HG02588 (cell line): ENCODE data around the gene RTN4.

Experiments
- ATAC-seq: cut with Tn5 transposase; IDR thresholded peaks from one replicate; pipeline ENCODE4 v1.9.1; 2021; ENCODE audit warnings: mild to moderate bottlenecking, moderate library complexity; ENCODE audit not compliant: unreplicated experiment

RTN4 gene

DNA sequence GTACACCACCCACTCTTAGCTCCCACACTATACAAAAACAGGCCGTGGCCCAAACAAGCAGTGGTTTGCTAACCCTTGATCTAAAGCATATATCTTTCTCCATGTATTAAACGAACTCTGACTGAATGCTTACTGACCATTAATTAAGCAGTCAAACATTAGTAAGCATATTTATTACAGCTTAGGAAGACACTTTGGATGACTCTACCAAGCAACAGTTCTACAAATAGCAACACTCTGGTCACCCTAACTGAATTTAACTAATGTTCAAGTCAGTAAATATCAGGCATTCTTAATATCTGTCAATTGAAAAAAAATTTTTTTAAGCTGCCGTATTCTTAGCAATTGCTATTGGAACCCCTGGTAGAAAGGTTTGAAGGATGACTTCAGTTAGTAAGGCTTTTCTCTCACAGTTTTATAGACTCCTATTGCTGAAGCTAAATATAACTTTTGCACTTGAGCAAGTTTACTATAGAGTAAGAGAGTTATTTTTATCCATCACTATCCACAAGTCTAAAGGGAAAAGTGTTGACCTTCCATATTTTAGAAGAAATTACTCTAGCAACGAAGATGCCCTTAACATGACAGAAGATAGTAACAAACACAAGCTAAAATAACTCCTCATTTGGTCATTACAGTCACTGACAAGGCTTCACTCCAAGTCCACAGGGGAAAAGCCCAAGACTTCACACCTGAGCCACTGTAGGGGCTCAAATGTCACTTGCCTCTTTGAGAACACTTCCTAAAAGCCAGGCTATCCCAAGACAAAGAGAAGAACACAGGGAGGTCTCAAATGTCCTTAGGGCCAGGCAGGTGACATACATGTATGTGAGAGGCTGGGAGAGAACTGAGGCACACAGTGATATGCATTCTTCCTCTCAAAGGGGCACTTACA is 74.4 kb downstream of the RTN4 start:
- ATAC-seq = no peak

DNA sequence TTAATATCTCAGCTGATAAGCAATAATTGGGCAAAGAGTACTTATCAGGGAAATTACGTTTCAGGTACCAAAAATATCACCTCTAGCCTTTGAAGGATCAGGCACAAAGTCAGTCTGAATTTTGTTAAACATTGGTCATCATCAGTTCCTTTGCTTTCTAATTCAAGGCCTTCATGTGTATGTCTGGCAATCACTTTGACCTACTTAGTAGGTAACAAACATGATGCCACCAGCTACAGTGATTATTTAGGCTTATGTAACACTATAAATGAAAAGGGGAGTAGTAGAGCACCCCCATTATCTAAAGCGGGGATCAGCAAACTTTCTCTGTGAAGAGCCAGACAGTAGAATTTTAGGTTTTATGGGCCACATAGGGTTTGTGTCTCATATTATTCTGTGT is 75.1 kb downstream of the RTN4 start:
- ATAC-seq = no peak

DNA sequence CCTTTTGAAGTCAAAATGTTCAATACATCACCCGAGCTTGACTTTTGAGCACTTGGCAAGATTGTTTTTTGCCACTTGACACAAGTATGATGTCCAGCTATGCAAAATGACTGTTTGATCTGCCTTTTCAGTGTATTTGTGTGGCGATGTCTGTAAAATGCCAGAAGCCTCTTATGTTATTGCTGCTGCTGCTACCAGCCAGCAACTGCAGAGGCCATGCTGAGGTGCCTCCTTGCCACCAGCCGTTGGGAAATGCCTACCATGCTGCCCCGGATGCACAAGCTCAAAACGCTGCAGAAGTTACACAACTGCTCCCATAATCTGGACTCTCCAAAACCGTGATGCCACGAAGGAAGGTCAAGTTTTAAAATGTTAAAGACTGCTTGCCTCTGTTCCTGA is 80.3 kb downstream of the RTN4 start:
- ATAC-seq = no peak

DNA sequence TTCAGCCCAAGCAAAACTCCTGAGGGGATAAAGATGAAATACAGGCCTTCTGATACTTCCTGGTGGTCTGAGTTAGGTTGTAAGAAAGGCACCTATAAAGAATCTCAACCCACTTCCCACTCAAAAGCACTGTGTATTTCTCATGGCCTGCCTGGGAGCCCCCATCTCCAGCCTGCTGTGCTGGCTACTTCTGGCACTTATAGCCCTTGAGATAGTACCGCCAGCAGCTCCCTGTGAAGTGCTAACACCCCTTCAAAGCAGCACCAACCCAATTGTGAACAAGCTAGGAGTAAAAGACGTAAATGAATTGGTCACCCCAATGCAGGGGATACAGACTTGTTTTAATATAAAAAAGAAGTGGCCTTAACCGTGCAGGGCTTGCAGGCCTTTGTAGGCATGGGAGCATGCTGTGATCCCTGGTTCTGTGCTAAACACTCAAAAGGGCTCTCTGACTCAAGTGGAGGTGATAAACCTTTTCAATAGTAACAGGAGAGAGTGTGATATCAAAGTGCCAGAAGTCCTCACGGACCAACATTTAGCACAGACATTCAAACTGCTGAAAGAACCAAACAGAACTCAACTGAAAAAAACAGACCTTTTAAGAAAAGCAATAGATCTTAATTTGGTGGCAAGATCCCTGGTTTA is 80.8 kb downstream of the RTN4 start:
- ATAC-seq = no peak

DNA sequence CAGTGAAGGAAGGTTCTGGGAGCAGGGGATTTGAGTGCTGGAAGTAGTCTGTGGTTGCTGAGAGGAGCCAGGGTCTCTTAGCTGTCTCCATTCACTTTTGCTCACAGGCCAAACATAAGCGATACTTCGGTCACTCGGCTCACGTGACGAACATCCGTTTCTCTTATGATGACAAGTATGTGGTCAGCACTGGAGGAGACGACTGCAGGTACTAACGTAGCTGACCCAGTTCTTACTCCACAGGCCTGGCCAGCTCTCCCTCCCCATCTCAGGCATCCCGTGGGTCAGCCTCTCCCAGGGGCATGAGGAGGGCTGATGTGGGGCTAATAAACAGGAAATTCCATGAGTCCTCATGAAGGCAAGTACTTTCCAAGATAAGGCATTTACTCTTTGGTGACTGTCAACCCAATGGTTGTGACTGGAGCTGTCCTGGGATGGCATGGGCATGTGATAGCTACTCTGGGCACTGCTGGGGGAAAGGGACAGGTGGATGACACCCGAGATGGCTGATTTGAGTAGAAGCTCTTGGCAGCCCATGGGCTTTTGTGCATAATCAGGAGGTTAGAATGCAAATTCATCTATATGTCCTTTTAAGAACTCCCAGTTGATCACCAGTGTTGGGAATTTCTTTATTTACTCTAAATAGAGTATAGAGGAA is 81.6 kb downstream of the RTN4 start:
- no peak for ATAC-seq

DNA sequence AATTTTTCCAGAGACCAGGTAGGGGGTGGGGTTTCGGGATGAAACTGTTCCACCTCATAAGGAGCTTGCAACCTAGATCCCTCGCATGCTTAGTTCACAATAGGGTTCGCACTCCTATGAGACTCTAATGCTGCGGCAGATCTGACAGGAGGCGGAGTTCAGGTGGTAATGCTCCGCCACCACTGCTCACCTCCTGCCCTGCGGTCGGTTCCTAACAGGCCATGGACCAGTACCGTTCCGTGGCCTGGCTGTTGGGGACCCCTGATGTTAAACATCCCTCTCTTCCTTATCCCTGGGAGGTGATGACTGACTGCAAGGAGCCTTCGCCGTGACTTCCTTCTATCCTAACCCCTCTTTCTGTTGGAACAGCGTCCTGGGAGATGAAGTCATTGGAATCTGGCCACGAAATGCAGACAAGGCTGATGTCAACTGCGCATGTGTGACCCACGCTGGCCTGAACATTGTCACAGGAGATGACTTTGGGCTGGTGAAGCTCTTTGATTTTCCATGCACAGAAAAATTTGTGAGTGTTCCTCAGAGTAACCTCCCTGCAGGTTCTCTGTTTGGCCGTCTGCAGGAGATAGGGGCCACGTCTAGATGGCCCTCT is 82.4 kb downstream of the RTN4 start:
- ATAC-seq = no peak

DNA sequence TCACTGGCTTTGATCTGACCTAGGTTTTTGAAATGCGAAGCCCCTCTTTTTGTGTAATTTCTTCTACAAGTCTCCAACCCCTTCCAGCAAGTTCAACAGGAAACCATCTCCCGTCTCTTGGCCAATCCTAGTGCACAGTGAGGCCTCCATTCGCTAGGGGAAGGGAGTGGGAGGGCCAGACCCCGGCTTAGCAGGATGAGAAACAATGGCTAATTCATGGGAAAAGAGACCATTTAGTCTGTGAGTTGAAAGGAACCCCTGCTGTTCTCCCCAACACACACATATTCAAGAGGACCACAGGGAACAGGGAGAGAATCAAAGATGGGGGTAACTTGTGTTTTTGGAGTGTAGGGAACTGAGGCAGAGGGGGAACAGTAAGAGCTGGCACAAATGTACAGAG is 83.0 kb downstream of the RTN4 start:
- no peak for ATAC-seq

DNA sequence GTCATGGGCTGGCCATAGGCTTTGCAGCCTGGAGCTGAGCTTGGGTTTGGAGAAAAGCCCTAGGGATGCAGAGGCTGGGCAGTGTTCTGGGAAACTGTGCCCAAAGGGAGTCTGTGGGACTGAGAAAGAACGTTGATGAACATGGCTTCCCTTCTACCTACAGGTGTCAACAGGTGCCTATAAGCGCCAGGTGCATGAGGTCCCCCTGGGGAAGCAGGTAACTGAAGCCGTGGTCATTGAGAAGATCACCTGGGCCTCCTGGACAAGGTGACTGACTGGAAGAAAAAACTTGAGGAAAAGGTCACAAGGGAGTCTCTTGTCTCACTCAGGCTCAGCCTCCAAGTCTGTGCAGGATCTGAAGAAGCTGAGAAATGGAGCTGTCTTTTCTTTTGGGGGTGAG is 83.4 kb downstream of the RTN4 start:
- no peak for ATAC-seq

DNA sequence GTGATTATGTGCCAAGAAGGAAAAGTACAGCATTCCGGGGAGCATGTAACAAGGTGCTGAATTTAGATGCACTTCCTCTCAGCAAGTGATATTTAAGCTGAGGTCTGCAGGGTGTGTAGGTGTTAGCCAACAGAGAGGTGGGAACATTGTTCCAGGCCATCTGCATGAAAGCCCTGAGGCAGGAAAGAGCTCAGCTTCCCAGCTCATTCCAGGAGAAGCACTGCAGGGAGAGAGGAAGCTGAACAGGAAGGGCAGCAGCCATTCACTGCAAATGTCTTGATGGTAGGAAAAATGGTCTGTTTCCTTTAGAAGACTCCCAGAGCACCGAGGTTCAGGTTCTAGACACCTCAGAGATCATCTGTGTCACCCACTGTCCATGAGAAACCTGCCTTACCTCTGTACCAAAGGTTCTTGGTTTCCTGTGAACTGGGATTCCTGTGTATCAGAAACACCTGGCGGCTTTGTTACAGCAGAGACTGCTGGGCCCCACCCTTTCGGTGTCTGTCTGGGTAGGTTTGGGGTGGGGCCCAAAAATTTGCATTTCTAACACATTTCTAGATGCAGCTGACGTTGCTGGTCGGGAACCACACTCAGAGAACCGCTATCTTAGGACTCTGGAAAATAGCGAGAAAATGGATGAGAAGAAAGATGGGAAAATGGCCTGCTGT is 84.0 kb downstream of the RTN4 start:
- ATAC-seq = no peak

DNA sequence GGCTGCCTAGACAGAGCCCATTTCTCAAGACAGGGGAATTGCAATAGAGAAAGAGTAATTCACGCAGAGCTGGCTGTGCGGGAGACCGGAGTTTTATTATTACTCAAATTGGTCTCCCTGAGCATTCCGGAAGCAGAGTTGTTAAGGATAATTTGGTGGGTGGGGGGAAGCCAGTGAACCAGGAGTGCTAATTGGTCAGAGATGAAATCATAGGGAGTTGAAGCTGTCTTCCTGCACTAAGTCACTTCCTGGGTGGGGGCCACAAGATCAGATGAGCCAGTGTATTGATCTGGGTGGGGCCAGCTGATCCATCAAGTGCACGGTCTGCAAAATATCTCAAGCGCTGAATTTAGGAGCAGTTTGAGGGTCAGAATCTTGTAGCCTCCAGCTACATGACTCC is 84.8 kb downstream of the RTN4 start:
- ATAC-seq = no peak

DNA sequence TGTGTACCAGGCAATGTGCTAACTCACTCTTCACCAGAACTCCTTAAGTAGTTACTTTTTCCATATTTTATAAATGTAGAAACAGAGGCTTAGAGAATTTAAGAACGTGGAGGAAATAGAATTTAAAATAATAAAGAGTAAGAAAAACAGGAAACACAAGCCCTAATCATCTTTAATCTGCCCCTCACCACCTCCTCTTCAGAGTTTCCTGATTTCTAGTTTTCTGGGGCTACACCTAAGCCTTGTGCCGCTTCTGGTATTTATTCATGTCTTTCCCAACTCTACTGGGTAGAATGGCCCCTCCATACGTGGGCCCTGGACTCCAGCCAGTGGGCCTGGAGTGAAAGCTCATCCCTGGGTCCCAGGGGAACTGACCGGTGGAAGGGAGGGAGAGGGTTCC is 85.4 kb downstream of the RTN4 start:
- ATAC-seq = no peak

DNA sequence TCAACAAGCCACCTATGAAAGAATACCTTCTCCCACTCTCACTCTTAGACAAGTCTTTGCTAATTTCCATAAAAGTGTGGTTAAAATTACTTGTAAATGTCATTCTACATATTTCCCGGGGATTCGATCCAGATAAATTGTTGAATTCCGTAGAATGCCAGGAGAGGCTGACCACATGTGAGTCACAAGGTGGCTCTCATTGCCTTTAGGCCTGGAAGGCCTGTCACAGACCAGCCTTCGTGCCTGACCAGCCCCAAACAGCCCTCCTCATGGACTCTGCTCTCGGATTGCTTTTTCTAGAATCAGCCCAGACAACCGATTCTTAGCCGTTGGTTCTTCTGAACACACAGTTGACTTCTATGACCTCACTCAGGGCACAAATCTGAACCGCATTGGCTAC is 86.0 kb downstream of the RTN4 start:
- no peak for ATAC-seq

DNA sequence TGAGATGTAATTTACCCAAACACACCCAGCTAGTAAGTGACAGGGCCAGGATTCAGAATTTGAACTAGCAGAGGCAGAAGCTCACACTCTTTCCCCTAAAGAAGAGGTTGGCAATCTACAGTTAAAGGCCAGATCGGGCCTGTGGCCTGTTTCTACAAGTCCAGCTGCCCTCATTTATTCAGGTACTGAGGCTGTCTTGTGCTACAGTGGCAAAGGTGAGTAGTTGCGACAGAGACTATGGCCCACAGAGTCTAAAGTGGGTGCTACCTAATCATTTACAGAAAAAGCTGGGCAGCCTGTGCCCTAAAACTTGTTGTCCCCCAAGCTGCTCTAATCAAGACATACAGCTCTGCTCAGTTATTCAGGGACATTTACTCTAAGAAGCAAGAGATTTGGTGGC is 86.8 kb downstream of the RTN4 start:
- ATAC-seq = no peak

DNA sequence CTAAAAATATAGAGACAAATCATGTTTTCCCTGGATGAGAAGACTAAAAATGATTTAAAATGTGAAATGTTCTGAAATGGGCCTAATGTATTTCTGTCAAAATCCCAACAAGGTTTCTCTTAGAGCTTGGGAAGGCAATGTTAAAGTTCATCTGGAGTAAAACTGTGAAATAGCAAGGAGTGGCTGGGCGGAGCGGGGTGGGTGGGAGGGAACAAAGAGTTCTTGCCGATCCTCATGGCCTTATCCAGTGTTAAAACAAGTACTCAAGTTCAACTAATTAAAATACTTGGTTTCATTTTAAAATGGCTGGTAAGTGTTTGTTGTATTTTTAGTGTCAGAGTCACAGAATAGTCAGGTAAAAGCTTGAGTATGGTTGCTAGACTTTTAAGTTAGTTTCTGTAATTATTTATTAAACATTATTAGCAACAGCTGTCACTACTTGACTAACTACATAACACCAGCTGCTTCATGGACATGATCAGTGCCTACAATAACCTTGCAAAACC is 87.3 kb downstream of the RTN4 start:
- ATAC-seq = no peak

DNA sequence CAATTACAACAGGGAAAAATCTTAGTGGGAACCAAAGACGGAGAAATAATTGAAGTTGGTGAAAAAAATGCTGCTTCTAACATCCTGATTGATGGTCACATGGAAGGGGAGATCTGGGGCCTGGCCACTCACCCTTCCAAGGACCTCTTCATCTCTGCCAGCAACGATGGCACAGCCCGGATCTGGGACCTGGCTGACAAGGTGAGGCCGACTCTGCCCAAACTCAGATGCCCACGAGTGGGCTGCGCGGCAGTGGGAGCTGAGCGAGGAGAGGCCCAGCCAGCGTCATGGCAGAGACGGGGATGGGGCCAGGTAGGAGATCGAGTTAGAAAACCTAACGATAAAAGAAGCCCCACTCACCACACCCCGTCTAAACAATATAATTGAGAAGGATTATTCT is 87.7 kb downstream of the RTN4 start:
- no peak for ATAC-seq

DNA sequence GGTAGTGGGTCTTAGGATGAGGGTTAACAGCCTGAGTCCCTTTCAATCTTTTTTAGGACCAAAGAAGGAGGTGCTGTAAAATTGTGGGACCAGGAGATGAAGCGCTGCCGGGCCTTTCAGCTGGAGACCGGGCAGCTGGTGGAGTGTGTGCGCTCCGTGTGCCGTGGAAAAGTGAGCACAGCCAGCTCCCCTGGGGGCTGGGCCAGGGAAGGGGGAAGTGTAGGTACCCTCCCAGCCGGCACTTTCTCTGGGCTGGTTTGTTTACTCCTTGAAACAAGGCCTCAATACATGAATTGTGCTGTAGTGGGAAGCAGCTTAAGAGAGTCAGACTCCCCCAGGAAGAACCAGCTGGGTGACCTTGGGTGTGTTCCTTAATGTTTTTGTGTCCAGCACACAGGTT is 90.1 kb downstream of the RTN4 start:
- no peak for ATAC-seq

DNA sequence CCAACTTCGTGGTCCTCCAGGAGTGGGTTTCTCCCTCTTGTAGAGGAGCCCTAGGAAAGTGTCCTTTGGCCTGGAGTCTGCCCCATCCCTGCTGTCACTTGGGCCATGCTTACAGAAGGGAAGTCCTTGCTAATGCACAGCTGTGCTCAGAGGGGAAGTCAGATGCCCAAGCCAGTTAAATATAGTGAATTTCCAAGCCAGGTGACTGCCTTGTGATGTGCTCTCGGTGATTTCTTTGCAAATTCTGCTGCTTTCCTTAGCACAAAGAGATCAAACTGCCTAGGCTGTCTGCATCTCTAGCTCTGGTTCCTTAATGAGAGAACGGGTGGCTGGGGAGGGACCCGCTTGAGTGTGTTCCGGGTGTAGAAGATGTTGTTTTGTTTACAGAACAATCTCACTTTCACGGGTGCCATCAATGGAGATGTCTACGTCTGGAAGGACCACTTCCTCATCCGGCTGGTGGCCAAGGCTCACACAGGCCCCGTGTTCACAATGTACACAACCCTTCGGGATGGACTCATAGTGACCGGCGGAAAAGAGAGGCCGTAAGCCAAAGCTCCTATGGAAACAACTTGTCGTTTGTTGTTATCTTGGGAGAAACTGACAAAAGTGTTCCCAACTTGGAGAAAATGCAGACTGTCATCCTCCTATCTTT is 91.4 kb downstream of the RTN4 start:
- no peak for ATAC-seq

DNA sequence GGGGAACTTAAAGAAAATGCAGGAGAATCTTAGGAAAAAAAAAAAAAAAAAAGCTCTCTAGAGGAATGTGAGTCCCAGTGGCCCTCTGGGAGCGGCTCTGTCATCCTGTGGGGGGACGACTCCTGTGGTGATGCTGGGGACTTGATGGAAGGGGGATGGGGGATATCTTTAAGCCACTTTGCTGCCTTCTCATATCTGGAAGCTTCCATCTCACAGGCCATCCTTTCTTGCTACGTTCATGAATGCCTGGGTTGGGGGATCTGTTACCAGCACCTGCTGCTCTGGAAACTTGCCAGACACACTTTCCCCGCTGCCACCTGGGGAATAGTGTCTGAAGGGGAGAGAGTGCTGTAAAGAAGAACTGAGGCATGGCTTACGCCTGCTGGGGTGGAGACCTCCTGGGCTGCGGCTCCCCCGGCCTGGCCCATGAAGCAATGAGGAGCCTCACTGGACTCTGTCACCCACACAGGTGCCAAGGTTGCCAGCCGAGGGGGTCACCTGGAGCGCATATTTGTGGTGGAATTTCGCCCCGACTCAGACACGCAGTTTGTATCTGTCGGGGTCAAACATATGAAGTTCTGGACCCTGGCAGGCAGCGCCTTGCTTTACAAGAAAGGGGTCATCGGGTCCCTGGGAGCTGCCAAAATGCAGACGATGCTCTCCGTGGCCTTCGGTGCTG is 92.8 kb downstream of the RTN4 start:
- no peak for ATAC-seq

DNA sequence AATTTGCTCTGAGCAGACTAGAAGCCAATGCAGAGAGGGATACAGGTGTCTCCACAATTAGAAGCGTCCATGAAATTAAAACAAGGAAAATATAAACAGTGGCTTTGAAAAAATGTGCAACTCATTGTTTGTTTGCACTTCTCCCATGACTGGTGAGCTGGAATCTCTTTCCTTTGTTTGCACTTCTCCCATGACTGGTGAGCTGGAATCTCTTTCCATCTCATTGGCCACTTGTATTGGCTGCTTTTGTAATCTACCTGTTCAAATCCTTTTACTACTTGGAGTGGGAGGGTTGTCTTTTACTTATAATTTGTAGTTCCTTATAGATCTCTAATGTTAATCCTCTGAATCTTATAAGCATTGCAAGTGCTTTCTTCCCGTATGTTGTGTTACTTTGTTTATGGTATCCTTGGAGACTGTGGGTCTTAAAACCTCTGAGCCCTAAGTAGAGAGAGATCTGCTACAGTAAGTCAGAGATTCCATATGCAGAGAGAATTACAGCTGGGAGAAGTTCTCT is 94.1 kb downstream of the RTN4 start:
- no peak for ATAC-seq
